Suprapubic skin (tissue), 4 donors: Measurements from ENCODE around the gene MED13L. TPM values are rescaled to one million over a fixed set of nuclear protein-coding genes. Genes with fewer than 3 reads are reported as not detected.

ENCODE experiments used
- DNase-seq, 2 donors: peaks; one replicate each; pipeline ENCODE4 v3.0.0-alpha.2; 2019; ENCODE audit warnings: low spot score in 2 of 2
- H3K27ac ChIP-seq: fragments of 200-600 bp; sonication (generic); one replicate; pipeline ENCODE4 v1.5.1; 2019
- H3K27me3 ChIP-seq: fragments of 200-600 bp; sonication (generic); one replicate; pipeline ENCODE4 v1.5.1; 2019
- H3K36me3 ChIP-seq: fragments of 200-600 bp; sonication (generic); one replicate; pipeline ENCODE4 v1.5.1; 2019
- H3K4me1 ChIP-seq: fragments of 200-600 bp; sonication (generic); one replicate; pipeline ENCODE4 v1.5.1; 2019
- H3K4me3 ChIP-seq: fragments of 200-600 bp; sonication (generic); one replicate; pipeline ENCODE4 v1.5.1; 2019; ENCODE audit warnings: mild to moderate bottlenecking
- H3K9me3 ChIP-seq: fragments of 200-600 bp; sonication (generic); one replicate; pipeline ENCODE4 v1.5.1; 2019
- EP300 ChIP-seq: sonication (generic); formaldehyde crosslinking; IDR thresholded peaks from one replicate; pipeline ENCODE4 v1.6.1; 2017; ENCODE audit warnings: antibody characterized with exemption
- POLR2A ChIP-seq, 2 donors: fragments of 450-650 bp; IDR thresholded peaks; one replicate each; pipeline ENCODE4 v1.6.1; 2017; ENCODE audit warnings: antibody characterized with exemption in 2 of 2, mild to moderate bottlenecking in 2 of 2, moderate library complexity in 2 of 2
- POLR2AphosphoS5 ChIP-seq, 3 donors: sonication (generic); formaldehyde crosslinking; IDR thresholded peaks; one replicate each; pipeline ENCODE4 v1.6.1; 2017; ENCODE audit warnings: antibody characterized with exemption in 3 of 3
- WGBS: methylation state at CpG from one replicate; pipeline ENCODE4 v1.1.5; 2018; 5-methylcytosine and 5-hydroxymethylcytosine counted together
- total RNA-seq, 4 donors: library from RNA; depleted of rRNA; stranded (reverse); fragments of >200 nt; gene quantifications; one replicate each; pipeline ENCODE4 v1.1.0, GENCODE V29; 2016
- TF ChIP-seq, protein P1 (sequence below), 2 donors: fragments of 200-600 bp in 1 of 2; fragments of 450-650 bp in 1 of 2; sonication (generic) in 1 of 2; IDR thresholded peaks; one replicate each; pipeline ENCODE4 v1.5.1; 2016 to 2019; ENCODE audit warnings: antibody characterized with exemption in 2 of 2, mild to moderate bottlenecking in 1 of 2, moderate library complexity in 1 of 2

Gene MED13L
- total RNA-seq, 4 donors from 2014 or later, result 173 to 418 (median 228) TPM

DNA sequence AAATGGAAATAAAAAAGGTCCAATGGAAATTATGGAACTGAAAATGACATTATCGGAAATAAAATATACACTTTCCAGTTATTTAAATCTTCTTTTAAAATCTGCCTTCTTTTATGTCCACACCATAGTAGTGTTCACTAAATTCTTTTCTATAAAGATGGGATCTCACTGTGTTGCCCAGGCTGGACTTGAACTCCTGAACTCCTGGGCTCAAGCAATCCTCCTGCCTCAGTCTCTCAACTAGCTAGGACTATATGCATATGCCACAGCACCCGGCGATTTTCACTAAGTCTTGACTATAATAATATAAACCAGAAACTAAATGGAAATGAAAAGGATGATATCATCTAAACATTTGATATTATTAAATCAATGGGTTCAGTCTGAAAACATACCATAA lies 188.4 kb downstream of the MED13L start:
- H3K27ac ChIP-seq, result no peak overlapping the region
- H3K4me3 ChIP-seq, result no peak overlapping the region
- no peaks in the 10 kb centered on the region for H3K9me3 ChIP-seq
- no peaks in the 10 kb centered on the region for H3K27me3 ChIP-seq
- no peak for DNase-seq
- TF ChIP-seq EP300, result no peak
- TF ChIP-seq POLR2A (IDR thresholded peaks at IDR 0.05), result no peak
- TF ChIP-seq, protein P1, sequence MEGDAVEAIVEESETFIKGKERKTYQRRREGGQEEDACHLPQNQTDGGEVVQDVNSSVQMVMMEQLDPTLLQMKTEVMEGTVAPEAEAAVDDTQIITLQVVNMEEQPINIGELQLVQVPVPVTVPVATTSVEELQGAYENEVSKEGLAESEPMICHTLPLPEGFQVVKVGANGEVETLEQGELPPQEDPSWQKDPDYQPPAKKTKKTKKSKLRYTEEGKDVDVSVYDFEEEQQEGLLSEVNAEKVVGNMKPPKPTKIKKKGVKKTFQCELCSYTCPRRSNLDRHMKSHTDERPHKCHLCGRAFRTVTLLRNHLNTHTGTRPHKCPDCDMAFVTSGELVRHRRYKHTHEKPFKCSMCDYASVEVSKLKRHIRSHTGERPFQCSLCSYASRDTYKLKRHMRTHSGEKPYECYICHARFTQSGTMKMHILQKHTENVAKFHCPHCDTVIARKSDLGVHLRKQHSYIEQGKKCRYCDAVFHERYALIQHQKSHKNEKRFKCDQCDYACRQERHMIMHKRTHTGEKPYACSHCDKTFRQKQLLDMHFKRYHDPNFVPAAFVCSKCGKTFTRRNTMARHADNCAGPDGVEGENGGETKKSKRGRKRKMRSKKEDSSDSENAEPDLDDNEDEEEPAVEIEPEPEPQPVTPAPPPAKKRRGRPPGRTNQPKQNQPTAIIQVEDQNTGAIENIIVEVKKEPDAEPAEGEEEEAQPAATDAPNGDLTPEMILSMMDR (IDR thresholded peaks at IDR 0.05), result no peak
- TF ChIP-seq POLR2AphosphoS5 (IDR thresholded peaks at IDR 0.05), result no peak
- no peaks in the 10 kb centered on the region for H3K36me3 ChIP-seq
- WGBS, result 92% methylated on average over 3 of the region's 3 CpGs
- H3K4me1 ChIP-seq, result peaks cover 3% of the 10 kb centered on the region

DNA sequence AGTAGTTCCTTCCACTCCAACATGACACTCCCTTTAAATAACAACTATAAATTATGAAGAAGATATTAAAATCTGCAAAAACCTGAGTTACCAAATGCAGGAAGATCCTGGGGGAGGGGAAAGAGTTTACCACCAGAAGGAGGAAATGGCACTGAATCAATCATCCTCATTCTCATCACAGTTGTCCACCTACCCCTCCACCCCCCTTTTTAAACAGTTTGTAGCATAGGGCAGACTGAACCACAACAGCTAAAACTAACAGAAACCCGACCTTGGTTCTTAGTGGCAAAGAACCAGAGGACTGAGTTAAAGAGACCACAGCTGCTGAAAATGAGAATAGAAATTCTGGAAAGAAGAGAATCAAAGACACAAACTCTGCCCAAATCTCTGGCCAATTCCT lies 189.5 kb downstream of the MED13L start:
- no peaks in the 10 kb centered on the region for H3K36me3 ChIP-seq
- no peaks in the 10 kb centered on the region for H3K27me3 ChIP-seq
- H3K27ac ChIP-seq, result no peak overlapping the region
- H3K9me3 ChIP-seq, result no peaks in the 10 kb centered on the region
- DNase-seq, result no peak
- WGBS, result 64% methylated on average over 1 of the region's 1 CpG
- no peak overlapping the region for H3K4me3 ChIP-seq
- no peak for TF ChIP-seq POLR2A (IDR thresholded peaks at IDR 0.05)
- TF ChIP-seq EP300, result no peak
- no peak for TF ChIP-seq POLR2AphosphoS5 (IDR thresholded peaks at IDR 0.05)
- TF ChIP-seq, protein P1 (IDR thresholded peaks at IDR 0.05), result no peak
- peaks cover 3% of the 10 kb centered on the region for H3K4me1 ChIP-seq

DNA sequence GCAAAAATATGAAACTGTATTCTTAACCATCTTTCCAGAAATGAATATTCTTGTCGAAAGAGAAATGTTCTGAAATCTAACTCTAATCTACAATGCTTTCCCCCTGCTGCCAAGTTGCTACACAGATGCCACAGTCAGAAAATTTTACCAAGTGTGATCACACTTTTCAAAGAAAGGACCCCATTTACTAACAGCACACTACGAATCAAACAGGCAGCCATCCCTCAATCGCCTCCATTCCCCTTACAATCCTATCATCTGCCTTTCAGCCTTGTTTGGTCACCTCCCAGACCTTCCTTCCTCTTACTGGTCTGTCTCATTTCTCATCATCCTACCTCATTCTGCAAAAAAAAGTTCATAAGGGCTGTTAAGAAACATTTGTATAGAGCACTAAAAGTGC lies 190.1 kb downstream of the MED13L start:
- no peak for DNase-seq
- H3K27me3 ChIP-seq, result no peaks in the 10 kb centered on the region
- H3K27ac ChIP-seq, result no peak overlapping the region
- WGBS, result 77% methylated on average over 3 of the region's 3 CpGs
- H3K36me3 ChIP-seq, result no peaks in the 10 kb centered on the region
- H3K4me1 ChIP-seq, result no peaks in the 10 kb centered on the region
- TF ChIP-seq POLR2AphosphoS5 (IDR thresholded peaks at IDR 0.05) (no peak), POLR2A (IDR thresholded peaks at IDR 0.05) (no peak)
- TF ChIP-seq, protein P1 (IDR thresholded peaks at IDR 0.05), result no peak
- no peak overlapping the region for H3K4me3 ChIP-seq
- no peaks in the 10 kb centered on the region for H3K9me3 ChIP-seq

DNA sequence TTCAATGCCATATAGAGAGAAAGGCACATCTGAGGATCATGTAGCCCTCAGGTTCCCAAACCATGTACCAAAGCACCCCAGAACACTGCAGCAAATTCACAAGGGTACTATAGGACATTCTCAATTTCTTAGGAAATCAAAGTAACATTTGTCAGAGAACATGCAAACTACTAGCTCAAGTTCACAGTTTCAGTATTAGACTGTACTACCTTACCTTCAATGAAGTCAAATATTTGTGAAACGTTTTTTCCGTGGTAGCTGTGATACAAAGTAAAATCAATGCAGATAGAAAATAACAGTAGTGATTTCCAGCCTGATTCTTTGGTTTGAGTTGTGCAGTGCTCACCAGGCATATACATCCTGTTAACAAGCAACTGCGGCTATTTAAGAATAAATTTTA lies 197.1 kb downstream of the MED13L start:
- TF ChIP-seq EP300 (no peak), POLR2AphosphoS5 (IDR thresholded peaks at IDR 0.05) (no peak), POLR2A (IDR thresholded peaks at IDR 0.05) (no peak)
- TF ChIP-seq, protein P1 (IDR thresholded peaks at IDR 0.05), result no peak
- no peak for DNase-seq
- no peak overlapping the region for H3K4me3 ChIP-seq
- no peaks in the 10 kb centered on the region for H3K9me3 ChIP-seq
- WGBS, result 86% methylated on average over 3 of the region's 3 CpGs
- H3K27me3 ChIP-seq, result no peaks in the 10 kb centered on the region
- H3K36me3 ChIP-seq, result no peaks in the 10 kb centered on the region
- no peak overlapping the region for H3K27ac ChIP-seq
- H3K4me1 ChIP-seq, result no peaks in the 10 kb centered on the region

DNA sequence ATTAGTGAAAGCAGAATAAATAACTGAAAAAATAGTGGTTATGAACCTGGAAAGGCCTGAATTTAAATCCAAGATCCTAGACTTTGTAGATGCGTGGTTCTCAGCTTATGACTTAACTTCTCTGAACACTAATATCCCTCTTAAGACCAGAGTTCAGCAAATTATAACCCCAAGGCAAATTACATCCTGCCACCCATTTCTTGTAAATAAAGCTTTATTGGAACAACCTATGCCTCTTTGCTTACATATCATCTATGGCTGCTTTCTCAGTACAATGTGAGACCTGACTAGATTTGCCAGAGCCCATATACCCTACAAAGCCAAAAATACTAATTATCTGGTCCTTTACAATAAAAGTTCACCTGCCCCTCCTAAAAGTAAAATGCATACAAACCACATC lies 199.1 kb downstream of the MED13L start:
- TF ChIP-seq, protein P1 (IDR thresholded peaks at IDR 0.05), result no peak
- no peak for TF ChIP-seq POLR2AphosphoS5 (IDR thresholded peaks at IDR 0.05)
- TF ChIP-seq EP300, result no peak
- no peak for TF ChIP-seq POLR2A (IDR thresholded peaks at IDR 0.05)

More for the DNA sequence above, 199.1 kb downstream of the MED13L start:
- no peak for DNase-seq
- H3K27me3 ChIP-seq, result no peaks in the 10 kb centered on the region
- H3K4me3 ChIP-seq, result no peak overlapping the region
- H3K36me3 ChIP-seq, result no peaks in the 10 kb centered on the region
- no peak overlapping the region for H3K27ac ChIP-seq
- no peaks in the 10 kb centered on the region for H3K9me3 ChIP-seq
- 96% methylated on average over 1 of the region's 1 CpG for WGBS
- peaks cover 4% of the 10 kb centered on the region for H3K4me1 ChIP-seq
